Measurements from ENCODE around the gene PCBP1.

DNA sequence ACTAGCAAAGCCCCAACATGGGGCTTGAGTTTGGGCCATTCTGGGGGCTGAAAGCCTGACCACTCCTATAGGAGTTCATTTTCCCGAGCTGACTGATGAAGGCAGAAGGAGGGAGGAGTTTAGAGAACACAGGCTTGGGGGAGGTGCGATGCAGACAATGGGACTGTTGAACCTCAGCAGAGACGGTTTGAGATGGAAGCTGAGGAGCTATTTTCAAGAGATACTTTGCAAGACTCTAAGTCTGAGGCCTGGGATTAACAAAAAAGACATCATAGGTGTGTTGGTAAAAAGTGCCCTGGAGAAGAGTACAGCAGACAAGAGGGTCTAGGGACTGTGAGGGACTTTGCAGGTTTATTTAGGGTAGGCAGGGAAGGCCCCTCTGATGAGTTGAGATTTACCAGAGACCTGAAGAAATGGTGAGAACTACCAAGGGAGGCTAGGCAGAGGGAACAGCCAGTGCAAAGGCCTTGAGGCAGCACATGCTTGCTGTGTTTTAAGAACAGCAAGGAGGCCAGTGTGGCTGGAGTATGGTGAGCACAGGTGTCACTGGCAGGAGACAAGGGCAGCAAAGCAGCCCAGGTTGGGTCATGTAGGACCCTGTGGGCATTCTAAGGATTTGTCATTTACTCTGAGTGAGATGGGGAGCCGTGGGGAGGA, 31.6 kb downstream of the PCBP1 start:
- TF ChIP-seq, protein P1, sequence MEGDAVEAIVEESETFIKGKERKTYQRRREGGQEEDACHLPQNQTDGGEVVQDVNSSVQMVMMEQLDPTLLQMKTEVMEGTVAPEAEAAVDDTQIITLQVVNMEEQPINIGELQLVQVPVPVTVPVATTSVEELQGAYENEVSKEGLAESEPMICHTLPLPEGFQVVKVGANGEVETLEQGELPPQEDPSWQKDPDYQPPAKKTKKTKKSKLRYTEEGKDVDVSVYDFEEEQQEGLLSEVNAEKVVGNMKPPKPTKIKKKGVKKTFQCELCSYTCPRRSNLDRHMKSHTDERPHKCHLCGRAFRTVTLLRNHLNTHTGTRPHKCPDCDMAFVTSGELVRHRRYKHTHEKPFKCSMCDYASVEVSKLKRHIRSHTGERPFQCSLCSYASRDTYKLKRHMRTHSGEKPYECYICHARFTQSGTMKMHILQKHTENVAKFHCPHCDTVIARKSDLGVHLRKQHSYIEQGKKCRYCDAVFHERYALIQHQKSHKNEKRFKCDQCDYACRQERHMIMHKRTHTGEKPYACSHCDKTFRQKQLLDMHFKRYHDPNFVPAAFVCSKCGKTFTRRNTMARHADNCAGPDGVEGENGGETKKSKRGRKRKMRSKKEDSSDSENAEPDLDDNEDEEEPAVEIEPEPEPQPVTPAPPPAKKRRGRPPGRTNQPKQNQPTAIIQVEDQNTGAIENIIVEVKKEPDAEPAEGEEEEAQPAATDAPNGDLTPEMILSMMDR (IDR thresholded peaks at IDR 0.05): no peak
- TF ChIP-seq POLR2A (IDR thresholded peaks at IDR 0.05): no peak

All from adrenal gland (tissue), 5 donors.